GM19238 (cell line): ENCODE data around the gene ZNF407.

Source experiments
- DNase-seq: peaks from one replicate; pipeline ENCODE4 v3.0.0; 2011; ENCODE audit warnings: low spot score; ENCODE audit not compliant: insufficient read length

Gene ZNF407

GRCh38 chr18:74718312-74718711 lies 120.6 kb downstream of the ZNF407 start:
- DNase-seq: no peak

DNA sequence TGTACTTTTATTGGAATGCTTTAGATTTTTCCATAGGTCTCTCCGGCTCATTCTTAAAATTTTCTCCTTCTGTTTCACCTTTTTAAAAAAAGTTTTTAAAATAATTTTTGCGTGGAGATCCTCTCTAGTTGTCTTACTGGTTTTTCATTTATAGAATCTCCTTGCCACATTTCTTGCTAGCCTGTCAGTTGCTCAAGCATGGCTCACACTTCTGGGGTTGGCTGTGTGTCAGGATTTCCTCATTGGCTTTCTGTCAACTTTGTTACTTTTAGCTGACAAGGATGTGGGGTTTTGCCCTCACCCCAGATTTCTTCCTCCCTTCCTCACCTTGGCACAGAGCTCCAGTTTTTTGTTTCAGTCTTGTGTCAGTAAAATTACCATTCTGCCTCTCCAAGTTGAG lies 124.6 kb downstream of the ZNF407 start:
- no peak for DNase-seq

- DNase-seq: no peak
These were observed 126.5 kb downstream of the ZNF407 start for GRCh38 chr18:74724186-74724585.

GRCh38 chr18:74725690-74726089 lies 128.0 kb downstream of the ZNF407 start:
- no peak for DNase-seq

DNA sequence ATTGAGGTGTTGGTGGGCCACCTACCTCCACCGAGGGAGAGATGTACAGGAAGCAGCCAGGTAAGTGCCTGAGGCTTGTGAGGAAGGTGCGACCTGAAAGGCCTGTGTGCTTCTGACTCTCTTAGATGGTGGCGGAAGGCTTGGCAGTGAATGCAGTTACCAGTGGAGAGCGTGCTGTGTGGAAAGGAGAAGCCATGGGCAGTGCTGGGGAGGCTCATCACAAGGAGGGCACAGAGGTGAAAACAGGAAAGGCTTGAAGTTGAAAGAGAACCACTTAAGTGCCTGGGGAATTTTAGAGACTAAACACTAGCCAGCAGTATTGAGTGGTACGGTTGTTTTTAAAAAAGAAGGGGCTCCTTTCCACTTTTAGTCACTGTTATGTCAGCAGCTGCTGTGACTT lies 130.9 kb downstream of the ZNF407 start:
- no peak for DNase-seq

GRCh38 chr18:74731097-74731496 lies 133.4 kb downstream of the ZNF407 start:
- DNase-seq: no peak

DNA sequence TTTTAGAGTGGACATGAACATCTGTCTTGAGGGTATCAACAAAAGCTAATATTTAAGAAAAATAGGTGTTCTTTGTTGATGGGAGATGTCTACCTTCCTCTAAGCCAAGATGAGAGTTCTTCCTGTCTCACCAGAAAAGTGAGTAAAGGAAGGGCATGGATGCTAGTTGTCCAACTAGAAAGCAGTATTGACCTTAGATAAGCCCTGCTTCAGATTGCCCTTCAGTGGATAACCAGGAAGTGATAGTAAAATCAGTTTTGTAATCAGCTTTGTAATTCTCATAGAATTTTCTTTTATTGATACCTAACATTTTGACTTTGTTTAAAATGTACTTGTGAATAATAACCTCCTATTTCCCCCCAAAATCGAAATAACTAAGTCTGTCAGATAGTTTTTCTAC lies 134.7 kb downstream of the ZNF407 start:
- DNase-seq: no peak

GRCh38 chr18:74733598-74733997 lies 135.9 kb downstream of the ZNF407 start:
- no peak for DNase-seq

- DNase-seq: no peak
These were observed 136.4 kb downstream of the ZNF407 start for GRCh38 chr18:74734013-74734444.

GRCh38 chr18:74739926-74740325 lies 142.3 kb downstream of the ZNF407 start:
- DNase-seq: no peak

- no peak for DNase-seq
These were observed 145.0 kb downstream of the ZNF407 start for GRCh38 chr18:74742573-74743243.

- no peak for DNase-seq
These were observed 148.1 kb downstream of the ZNF407 start for GRCh38 chr18:74745633-74746403.

- DNase-seq: no peak
These were observed 151.1 kb downstream of the ZNF407 start for GRCh38 chr18:74748809-74749208.

- no peak for DNase-seq
These were observed 161.3 kb downstream of the ZNF407 start for GRCh38 chr18:74758995-74759394.

GRCh38 chr18:74760026-74760425 lies 162.4 kb downstream of the ZNF407 start:
- no peak for DNase-seq

DNA sequence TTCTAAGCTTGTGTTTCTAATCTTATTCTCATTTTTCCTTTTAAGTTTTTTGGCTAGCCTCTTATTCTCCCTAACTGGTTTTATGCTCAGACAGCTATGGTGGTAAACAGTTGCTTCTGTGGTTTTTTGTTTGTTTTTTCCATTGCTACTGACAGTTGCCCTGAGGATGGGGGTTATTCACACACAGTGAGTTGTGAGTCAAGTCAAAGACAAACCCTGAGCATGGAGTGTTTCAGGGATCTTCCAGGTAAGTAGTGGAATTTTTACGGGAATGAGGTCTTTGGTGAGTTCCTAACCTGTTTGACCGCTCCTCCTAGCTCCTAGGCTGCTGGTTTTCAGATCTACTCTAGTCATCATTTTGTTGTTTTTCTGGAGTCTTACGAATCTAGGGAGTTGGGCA lies 162.8 kb downstream of the ZNF407 start:
- no peak for DNase-seq

GRCh38 chr18:74766251-74766650 lies 168.6 kb downstream of the ZNF407 start:
- no peak for DNase-seq

DNA sequence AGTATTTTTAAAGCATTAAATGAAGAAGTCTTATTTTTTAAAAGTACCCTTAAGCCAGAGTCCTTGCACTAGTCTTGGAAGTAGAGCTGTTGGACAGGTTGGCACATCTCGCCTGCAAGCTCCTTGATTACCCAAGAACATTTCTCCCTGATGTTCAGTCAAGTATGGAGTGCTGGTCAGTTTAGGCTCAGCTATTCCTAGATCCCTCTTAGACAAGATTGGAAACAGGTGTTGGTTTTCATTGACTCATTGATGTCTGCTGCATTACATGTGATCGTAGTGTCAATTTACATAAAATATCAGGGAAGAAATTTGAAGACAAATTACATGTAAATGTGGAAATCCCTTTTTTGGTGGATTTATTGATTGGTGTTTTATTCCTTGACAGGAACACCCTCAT lies 170.4 kb downstream of the ZNF407 start:
- DNase-seq: no peak

- no peak for DNase-seq
These were observed 175.5 kb downstream of the ZNF407 start for GRCh38 chr18:74773171-74773624.

DNA sequence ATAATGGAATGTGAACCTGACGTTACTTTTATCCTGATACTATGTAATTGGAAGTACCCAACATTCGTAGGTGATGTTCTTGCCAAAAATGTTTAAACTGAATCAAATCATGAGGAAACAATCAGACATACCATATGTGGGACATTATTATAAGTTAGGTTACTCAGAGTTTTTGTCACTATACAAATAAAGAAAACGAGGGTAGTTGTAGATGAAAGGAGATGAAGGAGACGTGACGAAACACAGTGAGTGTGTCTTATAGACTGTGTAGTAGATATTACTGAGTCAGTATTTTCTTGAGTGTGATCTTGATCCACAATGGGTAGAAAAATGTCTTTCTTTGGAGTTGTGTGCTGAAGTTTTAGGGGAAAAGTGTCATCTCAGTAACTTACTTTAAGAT lies 176.8 kb downstream of the ZNF407 start:
- DNase-seq: no peak

DNA sequence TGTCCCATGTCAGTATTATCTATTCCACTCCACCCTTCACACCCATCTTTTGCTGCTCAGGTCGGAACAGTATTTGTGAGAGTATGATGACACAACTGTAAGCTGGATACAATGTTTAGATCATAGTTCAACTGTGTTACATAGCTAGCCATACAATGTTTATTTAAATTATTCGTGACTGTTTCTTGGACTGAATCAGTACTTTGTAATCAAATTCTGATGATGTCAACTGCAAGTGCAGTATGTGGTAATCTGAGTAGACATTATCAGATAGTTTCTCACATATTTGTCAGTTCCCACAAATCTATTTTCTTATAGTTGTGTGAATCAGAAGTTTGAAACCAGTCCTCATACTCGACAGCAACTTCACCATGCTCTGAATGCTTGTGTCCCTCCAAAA lies 177.6 kb downstream of the ZNF407 start:
- no peak for DNase-seq

DNA sequence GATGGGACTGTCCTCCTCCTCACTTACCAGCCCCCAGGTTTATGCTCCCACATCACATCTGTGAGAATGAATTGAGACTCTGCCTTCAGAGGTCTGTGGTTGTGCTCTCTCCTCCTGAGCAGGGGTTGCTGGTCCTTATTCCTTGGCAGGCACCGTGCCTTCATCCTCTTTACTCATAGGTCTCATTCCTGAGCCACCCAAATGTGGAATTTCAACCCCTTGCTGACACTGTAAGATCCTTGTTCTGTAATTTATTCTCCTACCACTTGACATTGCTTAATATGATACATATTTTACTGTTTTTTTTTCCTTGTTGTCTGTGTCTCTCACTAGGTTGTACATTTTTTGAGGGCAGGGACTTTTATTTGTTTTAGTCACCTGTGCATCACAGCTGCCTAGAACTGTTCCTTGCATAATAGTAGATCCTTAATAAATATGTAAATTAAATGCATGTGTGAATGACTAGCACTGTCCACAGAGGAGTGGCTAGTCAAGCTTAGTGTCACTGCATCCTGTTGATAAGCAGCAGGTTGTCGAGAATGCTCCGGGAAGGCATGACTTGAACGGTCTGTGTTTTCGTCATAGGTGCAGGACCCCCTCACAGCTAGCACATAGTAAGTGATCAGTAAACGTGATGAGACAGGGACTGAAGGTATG lies 180.6 kb downstream of the ZNF407 start:
- DNase-seq: no peak
